DND-41 (cell line): Measurements from ENCODE around the gene NFKB1.

ENCODE experiments used
- CTCF ChIP-seq: IDR thresholded peaks from 2 replicates; pipeline ENCODE4 v1.5.1; 2012; ENCODE audit warnings: borderline replicate concordance, low read length, moderate library complexity, mild to moderate bottlenecking; ENCODE audit not compliant: poor library complexity, severe bottlenecking; ENCODE audit errors: extremely low read depth
- EZH2 ChIP-seq: IDR thresholded peaks from 3 replicates; pipeline ENCODE4 v1.6.1; 2012; ENCODE audit warnings: borderline replicate concordance, low read depth, mild to moderate bottlenecking, moderate library complexity, low read length, inconsistent platforms; ENCODE audit not compliant: severe bottlenecking

DNA sequence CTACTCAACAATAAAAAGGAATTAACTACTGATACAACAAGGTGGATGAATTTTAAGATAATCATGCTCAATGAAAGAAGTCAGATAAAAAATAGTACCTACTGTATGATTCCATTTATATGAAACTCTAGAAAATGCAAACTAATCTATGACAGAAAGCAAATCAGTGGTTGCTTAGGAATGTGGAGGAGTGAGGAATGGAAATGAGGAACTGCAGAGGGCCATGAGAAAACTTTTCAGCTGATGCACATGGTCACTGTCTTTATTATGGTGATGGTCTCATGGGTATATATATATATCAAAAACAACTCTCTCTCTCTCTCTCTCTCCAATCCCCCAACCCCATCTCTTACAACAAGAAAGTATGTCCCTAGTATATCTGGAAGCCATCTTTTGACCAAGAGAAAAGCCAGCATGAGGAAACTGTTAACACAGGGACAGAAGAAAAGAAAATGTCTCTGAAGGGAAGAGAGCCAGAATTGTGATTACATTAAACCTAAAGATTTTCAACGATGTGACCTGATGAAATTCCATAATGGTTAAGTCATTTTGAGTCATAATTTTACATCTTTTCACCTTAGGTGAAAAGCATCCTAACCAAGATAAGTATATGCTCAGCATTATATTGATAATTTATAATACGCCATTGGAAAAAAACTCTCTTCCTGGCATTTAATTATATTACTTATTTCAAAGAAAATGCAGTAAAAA is 8.5 kb upstream of the NFKB1 start:
- no peak for TF ChIP-seq CTCF
- TF ChIP-seq EZH2: no peak
